AG09319 (cell line): ENCODE measurements around the gene PTGFRN.

Experiments used
- DNase-seq: peaks from one replicate; pipeline ENCODE4 v3.0.0-alpha.2; 2010; ENCODE audit warnings: low read depth; ENCODE audit errors: extremely low read depth
- TF ChIP-seq, protein P1 (sequence below): IDR thresholded peaks from 2 replicates; pipeline ENCODE4 v1.5.1; 2011; ENCODE audit warnings: low read depth, mild to moderate bottlenecking, inconsistent platforms, low read length, moderate library complexity

Gene PTGFRN

DNA sequence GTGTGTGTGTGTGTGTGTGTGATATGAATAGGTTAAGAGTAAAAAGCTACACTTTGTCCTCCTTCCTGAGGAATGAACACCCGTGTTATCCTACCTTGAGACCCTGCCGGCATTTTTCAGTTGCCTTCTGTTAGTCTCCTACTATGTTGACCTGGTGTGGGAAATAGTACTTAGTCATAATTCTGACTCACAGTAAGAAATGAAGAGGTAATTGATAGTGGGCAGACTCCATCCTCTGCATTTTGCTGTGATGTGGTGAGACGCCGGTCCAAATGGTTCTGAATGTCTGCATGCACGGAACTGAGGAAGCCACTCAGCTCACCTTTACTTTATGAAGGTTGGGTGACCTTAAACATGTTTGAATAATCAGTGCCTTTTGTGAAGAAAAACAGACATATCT is 104.5 kb downstream of the PTGFRN start:
- DNase-seq: no peak
- TF ChIP-seq, protein P1, sequence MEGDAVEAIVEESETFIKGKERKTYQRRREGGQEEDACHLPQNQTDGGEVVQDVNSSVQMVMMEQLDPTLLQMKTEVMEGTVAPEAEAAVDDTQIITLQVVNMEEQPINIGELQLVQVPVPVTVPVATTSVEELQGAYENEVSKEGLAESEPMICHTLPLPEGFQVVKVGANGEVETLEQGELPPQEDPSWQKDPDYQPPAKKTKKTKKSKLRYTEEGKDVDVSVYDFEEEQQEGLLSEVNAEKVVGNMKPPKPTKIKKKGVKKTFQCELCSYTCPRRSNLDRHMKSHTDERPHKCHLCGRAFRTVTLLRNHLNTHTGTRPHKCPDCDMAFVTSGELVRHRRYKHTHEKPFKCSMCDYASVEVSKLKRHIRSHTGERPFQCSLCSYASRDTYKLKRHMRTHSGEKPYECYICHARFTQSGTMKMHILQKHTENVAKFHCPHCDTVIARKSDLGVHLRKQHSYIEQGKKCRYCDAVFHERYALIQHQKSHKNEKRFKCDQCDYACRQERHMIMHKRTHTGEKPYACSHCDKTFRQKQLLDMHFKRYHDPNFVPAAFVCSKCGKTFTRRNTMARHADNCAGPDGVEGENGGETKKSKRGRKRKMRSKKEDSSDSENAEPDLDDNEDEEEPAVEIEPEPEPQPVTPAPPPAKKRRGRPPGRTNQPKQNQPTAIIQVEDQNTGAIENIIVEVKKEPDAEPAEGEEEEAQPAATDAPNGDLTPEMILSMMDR: no peak

DNA sequence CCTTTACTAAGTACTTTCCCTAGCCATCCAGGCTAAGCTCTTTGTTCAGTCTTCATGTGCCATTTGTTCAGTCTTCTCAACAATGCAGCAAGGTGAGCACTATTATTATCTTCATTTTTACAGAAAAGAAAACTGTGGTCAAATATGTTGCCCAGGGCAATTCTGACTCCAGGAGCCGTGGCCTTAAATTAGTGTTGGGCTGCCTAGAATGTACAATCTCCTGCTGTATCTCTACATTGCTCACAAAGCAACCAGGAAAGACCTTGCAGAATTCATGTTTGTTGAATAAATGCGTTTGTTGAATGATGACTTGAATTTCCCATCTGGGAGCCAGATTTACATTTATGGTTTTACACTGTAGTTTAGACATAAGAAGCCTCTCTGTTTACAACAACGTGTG is 106.0 kb downstream of the PTGFRN start:
- TF ChIP-seq, protein P1: no peak

DNA sequence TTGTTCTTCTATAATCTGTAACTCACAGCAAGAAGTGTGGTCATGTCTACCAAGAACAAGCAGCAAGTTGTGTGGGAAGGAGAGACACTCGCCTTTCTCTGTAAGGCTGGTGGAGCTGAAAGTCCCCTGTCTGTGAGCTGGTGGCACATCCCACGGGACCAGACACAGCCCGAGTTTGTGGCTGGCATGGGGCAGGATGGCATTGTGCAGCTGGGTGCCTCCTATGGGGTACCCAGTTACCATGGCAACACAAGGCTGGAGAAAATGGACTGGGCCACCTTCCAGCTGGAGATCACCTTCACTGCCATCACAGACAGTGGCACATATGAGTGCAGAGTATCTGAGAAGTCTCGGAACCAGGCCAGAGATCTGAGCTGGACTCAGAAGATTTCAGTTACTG is 107.3 kb downstream of the PTGFRN start:
- TF ChIP-seq, protein P1: no peak
- no peak for DNase-seq

More for the DNA sequence above, 106.0 kb downstream of the PTGFRN start:
- no peak for DNase-seq

DNA sequence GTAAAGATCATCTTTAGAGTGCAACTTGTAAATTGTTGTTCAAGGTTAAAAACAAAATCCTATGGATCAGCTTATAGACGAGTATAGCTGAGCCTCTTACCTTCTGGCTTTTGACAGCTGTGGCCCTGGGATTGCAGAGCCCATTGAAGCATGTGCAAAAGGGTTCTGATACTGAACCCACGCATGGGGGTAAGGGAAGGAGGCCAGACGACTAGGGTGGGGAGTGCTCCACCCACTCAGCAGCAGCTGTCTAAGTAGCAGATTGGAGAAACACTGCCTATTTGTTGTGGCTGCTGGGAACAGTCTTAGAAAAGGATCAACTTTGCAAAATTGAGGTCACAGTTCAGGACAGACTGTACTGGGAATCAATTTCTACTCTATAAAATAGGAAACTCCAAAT is 107.9 kb downstream of the PTGFRN start:
- TF ChIP-seq, protein P1: no peak
- DNase-seq: no peak

DNA sequence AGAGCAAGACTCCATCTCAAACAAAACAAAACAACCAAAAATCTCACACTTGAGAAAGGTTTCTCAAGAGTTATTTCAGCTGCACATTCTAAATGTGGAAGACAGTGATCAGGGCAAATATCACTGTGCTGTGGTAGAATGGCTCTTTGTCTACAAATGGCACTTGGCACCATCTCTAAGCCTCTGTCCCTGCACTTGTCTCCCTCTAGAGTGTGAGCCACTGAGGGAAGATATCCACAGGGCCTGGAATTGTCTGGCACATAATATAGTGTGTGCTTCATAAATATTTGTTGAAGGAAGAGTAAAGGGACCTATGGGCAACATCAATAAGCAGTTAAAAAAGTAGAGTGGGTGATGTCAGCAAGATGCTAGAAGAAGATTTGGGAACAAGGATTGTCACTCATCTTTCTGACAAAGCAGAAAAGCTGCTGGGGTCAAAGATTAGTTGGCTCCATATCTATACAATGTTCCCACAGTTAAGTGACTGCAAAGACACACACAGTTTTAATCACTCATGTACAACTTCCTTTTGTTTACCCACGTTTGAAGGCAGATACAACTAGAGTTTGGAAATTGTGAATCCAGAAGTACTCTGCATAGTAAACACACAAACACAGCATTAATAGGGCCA is 110.9 kb downstream of the PTGFRN start:
- no peak for DNase-seq
- TF ChIP-seq, protein P1: no peak

DNA sequence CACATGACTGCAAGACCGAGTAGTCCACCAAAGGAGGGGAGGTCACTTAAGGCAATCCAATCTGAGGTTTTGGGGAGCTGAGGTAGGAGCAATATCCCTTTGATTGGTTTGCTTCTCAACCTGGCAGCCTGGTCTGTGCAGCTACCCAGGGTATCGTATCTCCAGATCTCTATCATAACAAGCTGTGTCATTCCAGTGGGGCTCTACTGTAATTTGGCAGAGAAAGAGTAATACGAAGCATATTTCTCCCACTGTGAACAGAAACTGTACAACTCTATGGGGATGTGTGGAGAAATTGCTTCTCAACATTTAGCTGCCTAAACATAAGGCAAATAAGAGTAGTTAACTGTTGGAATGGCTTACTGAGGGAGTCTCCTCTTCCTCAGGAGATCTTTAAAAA is 112.4 kb downstream of the PTGFRN start:
- no peak for DNase-seq
- TF ChIP-seq, protein P1: no peak

DNA sequence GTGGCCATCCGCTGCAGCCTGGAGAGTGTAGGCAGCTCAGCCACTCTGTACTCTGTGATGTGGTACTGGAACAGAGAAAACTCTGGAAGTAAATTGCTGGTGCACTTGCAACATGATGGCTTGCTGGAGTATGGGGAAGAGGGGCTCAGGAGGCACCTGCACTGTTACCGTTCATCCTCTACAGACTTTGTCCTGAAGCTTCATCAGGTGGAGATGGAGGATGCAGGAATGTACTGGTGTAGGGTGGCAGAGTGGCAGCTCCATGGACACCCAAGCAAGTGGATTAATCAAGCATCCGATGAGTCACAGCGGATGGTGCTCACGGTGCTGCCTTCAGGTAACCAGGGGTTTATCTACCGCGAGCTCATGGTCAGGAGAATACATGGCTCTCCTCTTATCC is 115.9 kb downstream of the PTGFRN start:
- DNase-seq: no peak
- TF ChIP-seq, protein P1: no peak
